Loucy (cell line): ENCODE data around the gene ACSF2.

ENCODE experiments used
- H2AFZ ChIP-seq: fragments of 200-600 bp; sonication (generic); 2 replicates; pipeline ENCODE4 v1.6.0; 2016; ENCODE audit warnings: antibody characterized with exemption, mild to moderate bottlenecking, low read length, moderate library complexity
- H3F3A ChIP-seq: fragments of 200-600 bp; 2 replicates; pipeline ENCODE4 v1.6.0; 2016; ENCODE audit warnings: antibody characterized with exemption, low read depth, mild to moderate bottlenecking
- H3K27me3 ChIP-seq: fragments of 200-600 bp; sonication (generic); 2 replicates; pipeline ENCODE4 v1.6.1; 2014; ENCODE audit warnings: low read length, mild to moderate bottlenecking; ENCODE audit not compliant: insufficient read depth, poor library complexity, severe bottlenecking
- H3K36me3 ChIP-seq: fragments of 200-600 bp; sonication (generic); 2 replicates; pipeline ENCODE4 v1.6.1; 2016; ENCODE audit warnings: low read length; ENCODE audit not compliant: insufficient read depth
- H3K4me1 ChIP-seq: fragments of 200-600 bp; sonication (generic); 2 replicates; pipeline ENCODE4 v1.5.1; 2014; ENCODE audit warnings: low read length, mild to moderate bottlenecking; ENCODE audit not compliant: insufficient read depth, poor library complexity, severe bottlenecking
- H3K4me2 ChIP-seq: fragments of 200-600 bp; sonication (generic); 2 replicates; pipeline ENCODE4 v1.6.0; 2014; ENCODE audit warnings: antibody characterized with exemption, low read length, low read depth, mild to moderate bottlenecking; ENCODE audit not compliant: poor library complexity, severe bottlenecking
- H3K4me3 ChIP-seq: fragments of 200-600 bp; sonication (generic); 2 replicates; pipeline ENCODE4 v1.5.1; 2014; ENCODE audit warnings: low read length, mild to moderate bottlenecking, mixed read lengths; ENCODE audit not compliant: poor library complexity, severe bottlenecking
- H3K79me2 ChIP-seq: fragments of 200-600 bp; sonication (generic); 2 replicates; pipeline ENCODE4 v1.6.1; 2014; ENCODE audit warnings: low read length; ENCODE audit not compliant: insufficient read depth
- H3K9ac ChIP-seq: fragments of 200-600 bp; sonication (generic); 2 replicates; pipeline ENCODE4 v1.6.0; 2014; ENCODE audit warnings: mild to moderate bottlenecking, low read depth, low read length, moderate library complexity; ENCODE audit not compliant: poor library complexity, severe bottlenecking
- H3K9me2 ChIP-seq: fragments of 200-600 bp; sonication (generic); replicated peaks from 2 replicates; pipeline ENCODE4 v1.6.1; 2016; ENCODE audit warnings: low read depth, low read length, mixed read lengths
- H3K9me3 ChIP-seq: fragments of 200-600 bp; sonication (generic); 2 replicates; pipeline ENCODE4 v1.6.1; 2014; ENCODE audit warnings: mild to moderate bottlenecking, antibody characterized with exemption, low read length, low read depth; ENCODE audit not compliant: insufficient read depth
- H4K20me1 ChIP-seq: fragments of 200-600 bp; sonication (generic); 2 replicates; pipeline ENCODE4 v1.6.0; 2014; ENCODE audit warnings: antibody characterized with exemption, low read length, mild to moderate bottlenecking; ENCODE audit not compliant: insufficient read depth, poor library complexity, severe bottlenecking
- EZH2phosphoT487 ChIP-seq: fragments of 200-600 bp; IDR thresholded peaks from 2 replicates; pipeline ENCODE4 v1.6.1; 2018; ENCODE audit warnings: antibody characterized with exemption, mild to moderate bottlenecking, moderate library complexity, borderline replicate concordance
- TF ChIP-seq, protein P1 (sequence below): fragments of 200-600 bp; sonication (generic); conservative IDR thresholded peaks from 2 replicates; pipeline ENCODE4 v1.5.1; 2014; ENCODE audit warnings: mild to moderate bottlenecking, antibody characterized with exemption, low read length

ACSF2 gene

DNA sequence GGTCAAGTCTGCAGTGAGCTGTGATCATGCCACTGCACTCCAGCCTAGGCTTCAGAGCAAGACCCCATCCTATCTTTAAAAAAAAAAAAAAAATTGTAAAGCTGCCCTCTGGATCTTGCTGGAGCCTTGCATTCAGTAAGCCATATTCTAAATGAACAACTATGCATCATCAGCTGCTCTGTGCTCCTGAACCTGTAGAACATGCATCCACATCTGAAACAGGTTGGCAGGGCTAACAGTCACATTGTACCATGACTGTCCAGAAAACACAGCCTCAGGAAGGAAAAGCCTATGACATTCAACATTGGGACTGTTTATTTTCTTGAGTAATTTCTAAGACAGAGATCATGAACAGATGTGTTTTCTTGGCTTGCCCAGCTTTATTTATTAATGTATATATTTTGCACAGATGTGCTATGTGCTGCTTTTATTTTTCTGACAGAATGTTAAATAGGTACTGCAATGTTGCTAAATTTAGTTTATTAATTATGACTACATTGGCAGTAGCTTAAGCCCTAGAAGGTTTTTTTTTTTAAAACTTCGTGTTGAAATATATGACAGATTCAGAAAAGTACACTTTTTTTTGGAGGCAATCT is 19.8 kb downstream of the ACSF2 start:
- Histone ChIP-seq H3F3A (no peaks in the 10 kb centered on the region), H3K4me3 (no peak overlapping the region), H3K36me3 (no peaks in the 10 kb centered on the region), H4K20me1 (no peaks in the 10 kb centered on the region), H3K9me2 (no peaks in the 10 kb centered on the region), H3K9ac (no peak overlapping the region), H3K9me3 (no peaks in the 10 kb centered on the region), H3K27me3 (no peaks in the 10 kb centered on the region), H2AFZ (no peak overlapping the region), H3K4me2 (no peak overlapping the region), H3K4me1 (no peaks in the 10 kb centered on the region), H3K79me2 (no peaks in the 10 kb centered on the region)
- TF ChIP-seq, protein P1, sequence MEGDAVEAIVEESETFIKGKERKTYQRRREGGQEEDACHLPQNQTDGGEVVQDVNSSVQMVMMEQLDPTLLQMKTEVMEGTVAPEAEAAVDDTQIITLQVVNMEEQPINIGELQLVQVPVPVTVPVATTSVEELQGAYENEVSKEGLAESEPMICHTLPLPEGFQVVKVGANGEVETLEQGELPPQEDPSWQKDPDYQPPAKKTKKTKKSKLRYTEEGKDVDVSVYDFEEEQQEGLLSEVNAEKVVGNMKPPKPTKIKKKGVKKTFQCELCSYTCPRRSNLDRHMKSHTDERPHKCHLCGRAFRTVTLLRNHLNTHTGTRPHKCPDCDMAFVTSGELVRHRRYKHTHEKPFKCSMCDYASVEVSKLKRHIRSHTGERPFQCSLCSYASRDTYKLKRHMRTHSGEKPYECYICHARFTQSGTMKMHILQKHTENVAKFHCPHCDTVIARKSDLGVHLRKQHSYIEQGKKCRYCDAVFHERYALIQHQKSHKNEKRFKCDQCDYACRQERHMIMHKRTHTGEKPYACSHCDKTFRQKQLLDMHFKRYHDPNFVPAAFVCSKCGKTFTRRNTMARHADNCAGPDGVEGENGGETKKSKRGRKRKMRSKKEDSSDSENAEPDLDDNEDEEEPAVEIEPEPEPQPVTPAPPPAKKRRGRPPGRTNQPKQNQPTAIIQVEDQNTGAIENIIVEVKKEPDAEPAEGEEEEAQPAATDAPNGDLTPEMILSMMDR = no peak
- TF ChIP-seq EZH2phosphoT487 = no peak

DNA sequence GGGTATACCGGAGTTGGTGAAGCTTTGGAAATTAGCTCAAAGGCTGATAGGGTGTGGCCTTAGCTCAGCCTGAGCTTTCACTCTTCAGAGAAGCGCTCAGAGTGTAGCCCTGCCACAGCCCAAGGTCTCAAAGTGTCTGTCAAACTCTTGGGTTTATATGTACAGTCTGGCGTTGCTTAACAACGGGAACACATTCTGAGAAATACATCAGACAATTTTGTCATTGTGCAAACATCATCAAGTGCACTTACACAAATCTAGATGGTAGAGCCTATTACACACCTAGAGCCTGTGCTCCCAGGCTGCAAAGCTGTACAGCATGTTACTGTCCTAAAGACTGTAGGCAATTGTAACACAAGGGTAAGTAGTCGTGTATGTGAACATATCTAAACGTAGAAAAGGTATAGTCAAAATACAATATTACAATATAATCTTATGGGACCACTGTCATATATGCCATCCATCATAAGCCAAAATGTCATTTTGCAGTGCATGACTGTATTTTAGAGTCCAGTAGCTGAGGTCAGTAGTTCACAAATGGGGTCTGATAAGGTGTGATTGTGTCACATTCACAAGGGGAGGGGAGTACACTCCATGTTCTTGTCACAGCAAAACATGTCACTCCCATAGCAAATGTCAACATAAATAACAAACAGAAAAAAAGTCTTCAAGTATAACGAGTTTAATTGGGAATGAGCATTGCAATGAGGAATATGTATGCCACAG is 22.0 kb downstream of the ACSF2 start:
- no peak overlapping the region for H3K4me2 ChIP-seq

DNA sequence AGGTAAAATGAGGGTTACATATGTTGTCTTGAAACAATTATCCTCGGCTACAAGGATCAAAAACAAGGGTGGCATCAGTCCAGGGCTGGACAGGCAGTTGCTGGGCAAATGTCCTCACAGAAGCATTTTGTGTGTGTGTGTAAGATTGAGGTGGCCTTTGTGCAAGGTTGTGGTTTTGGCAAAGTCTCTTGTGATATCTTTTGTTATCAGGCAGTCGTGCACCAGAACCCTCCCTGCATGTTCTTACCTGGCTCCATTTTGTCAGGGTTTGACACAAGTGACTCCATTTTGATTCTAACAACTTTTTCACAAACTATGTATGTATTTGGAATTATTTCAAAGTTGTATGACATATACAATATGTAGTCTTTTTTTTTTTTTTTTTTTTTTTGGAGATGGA is 22.6 kb downstream of the ACSF2 start:
- no peak overlapping the region for H3K9ac ChIP-seq
- H3K4me2 ChIP-seq = no peak overlapping the region
- no peaks in the 10 kb centered on the region for H3F3A ChIP-seq
- no peak for TF ChIP-seq EZH2phosphoT487
- TF ChIP-seq, protein P1 = no peak
- H3K79me2 ChIP-seq = no peaks in the 10 kb centered on the region
- H3K4me1 ChIP-seq = no peaks in the 10 kb centered on the region
- no peak overlapping the region for H2AFZ ChIP-seq
- no peak overlapping the region for H3K4me3 ChIP-seq
- H3K9me2 ChIP-seq = no peaks in the 10 kb centered on the region
- H4K20me1 ChIP-seq = no peaks in the 10 kb centered on the region
- H3K36me3 ChIP-seq = no peaks in the 10 kb centered on the region
- no peaks in the 10 kb centered on the region for H3K27me3 ChIP-seq
- no peaks in the 10 kb centered on the region for H3K9me3 ChIP-seq

More for the DNA sequence above, 22.0 kb downstream of the ACSF2 start:
- Histone ChIP-seq H3F3A (no peaks in the 10 kb centered on the region), H3K9me3 (no peaks in the 10 kb centered on the region), H3K9me2 (no peaks in the 10 kb centered on the region), H3K79me2 (no peaks in the 10 kb centered on the region), H3K36me3 (no peaks in the 10 kb centered on the region), H3K4me3 (no peak overlapping the region), H3K27me3 (no peaks in the 10 kb centered on the region), H3K4me1 (no peaks in the 10 kb centered on the region), H2AFZ (no peak overlapping the region), H4K20me1 (no peaks in the 10 kb centered on the region), H3K9ac (no peak overlapping the region)
- no peak for TF ChIP-seq EZH2phosphoT487
- TF ChIP-seq, protein P1 = no peak
